SK-N-SH (cell line): ENCODE data around the gene STC2. TPM values are rescaled to one million over a fixed set of nuclear protein-coding genes. Genes with fewer than 3 reads are reported as not detected.

ENCODE experiments used
- CTCF ChIA-PET: fragments of 300-600, 350-600 bp; formaldehyde crosslinking; extraction: SDS; loops from one replicate; lab custom pipeline; 2021; lab: Yijun Ruan, JAX
- POLR2A ChIA-PET: fragments of 350-600 bp; sonication (Branson Sonifier 250); formaldehyde crosslinking; extraction: SDS; loops from one replicate; lab custom pipeline; 2020; ENCODE audit warnings: antibody characterized with exemption, inconsistent platforms; lab: Yijun Ruan, JAX
- DNase-seq: peaks from one replicate; pipeline ENCODE4 v3.0.0; 2012
- H2AFZ ChIP-seq: fragments of 200-600 bp; sonication (generic); 2 replicates; pipeline ENCODE4 v1.8.1; 2016; ENCODE audit warnings: antibody characterized with exemption, mild to moderate bottlenecking, low read depth
- H3F3A ChIP-seq: fragments of 200-600 bp; sonication (generic); replicated peaks from 2 replicates; pipeline ENCODE3; 2016; ENCODE audit warnings: antibody characterized with exemption, mild to moderate bottlenecking; ENCODE audit not compliant: insufficient read depth
- H3K27ac ChIP-seq, 2 experiments: fragments of 200-500 bp in 1 of 2; fragments of 200-600 bp in 1 of 2; sonication (Bioruptor generic) in 1 of 2; sonication (generic), shearing (Covaris generic) in 1 of 2; 2 replicates each; pipeline versions ENCODE4 v1.5.1 to v1.6.1; 2014 to 2016; ENCODE audit warnings: low read depth in 2 of 2, inconsistent platforms in 1 of 2, low read length in 1 of 2, mild to moderate bottlenecking in 1 of 2, mixed read lengths in 1 of 2
- H3K27me3 ChIP-seq: fragments of 200-600 bp; sonication (generic), shearing (Covaris generic); 2 replicates; pipeline ENCODE4 v1.6.1; 2016; ENCODE audit warnings: mixed run types; ENCODE audit not compliant: insufficient read depth
- H3K36me3 ChIP-seq, 2 experiments: fragments of 200-500 bp in 1 of 2; fragments of 200-600 bp in 1 of 2; sonication (Bioruptor generic) in 1 of 2; sonication (generic) in 1 of 2; replicated peaks in 1 of 2; 2 replicates each; pipeline versions ENCODE3 to v1.5.1; 2014 to 2016; ENCODE audit warnings: low read length in 1 of 2, mild to moderate bottlenecking in 1 of 2; ENCODE audit not compliant: insufficient read depth in 2 of 2, control insufficient read depth in 1 of 2
- H3K4me1 ChIP-seq, 2 experiments: fragments of 200-500 bp in 1 of 2; fragments of 200-600 bp in 1 of 2; sonication (Bioruptor generic) in 1 of 2; sonication (generic), shearing (Covaris generic) in 1 of 2; 2 replicates each; pipeline versions ENCODE4 v1.5.1 to v1.6.1; 2014 to 2016; ENCODE audit warnings: low read depth in 1 of 2, low read length in 1 of 2, mixed run types in 1 of 2; ENCODE audit not compliant: insufficient read depth in 2 of 2, control insufficient read depth in 1 of 2
- H3K4me2 ChIP-seq: fragments of 200-600 bp; sonication (generic), shearing (Covaris generic); 2 replicates; pipeline ENCODE4 v1.6.1; 2017; ENCODE audit warnings: mixed run types
- H3K4me3 ChIP-seq, 2 experiments: fragments of 200-500 bp in 1 of 2; fragments of 200-600 bp in 1 of 2; sonication (Bioruptor generic) in 1 of 2; sonication (generic), shearing (Covaris generic) in 1 of 2; 2 replicates each; pipeline versions ENCODE4 v1.5.1 to v1.8.1; 2014 to 2016; ENCODE audit warnings: low read depth in 2 of 2, inconsistent platforms in 1 of 2, low read length in 1 of 2, mild to moderate bottlenecking in 1 of 2, mixed read lengths in 1 of 2, moderate library complexity in 1 of 2
- H3K79me2 ChIP-seq: fragments of 200-600 bp; sonication (generic); 2 replicates; pipeline ENCODE4 v1.8.1; 2017; ENCODE audit warnings: mild to moderate bottlenecking; ENCODE audit not compliant: insufficient read depth
- H3K9ac ChIP-seq: fragments of 200-600 bp; sonication (generic); 2 replicates; pipeline ENCODE4 v1.6.1; 2017; ENCODE audit warnings: mixed run types
- H3K9me2 ChIP-seq: fragments of 200-600 bp; sonication (generic); 2 replicates; pipeline ENCODE4 v1.6.1; 2017; ENCODE audit warnings: mixed run types
- H3K9me3 ChIP-seq: fragments of 200-600 bp; sonication (generic); 2 replicates; pipeline ENCODE4 v1.6.1; 2017; ENCODE audit warnings: mixed run types, mild to moderate bottlenecking, moderate library complexity
- H4K20me1 ChIP-seq: fragments of 200-600 bp; sonication (generic); 2 replicates; pipeline ENCODE4 v1.6.1; 2017; ENCODE audit warnings: mild to moderate bottlenecking, mixed run types; ENCODE audit not compliant: insufficient read depth
- EP300 ChIP-seq, 2 experiments: IDR thresholded peaks; 2 replicates each; pipeline versions ENCODE4 v1.4.0 to v1.6.1; 2012; ENCODE audit warnings: borderline replicate concordance in 1 of 2, low read depth in 1 of 2, low read length in 1 of 2
- GATA2 ChIP-seq: sonication (generic); formaldehyde crosslinking; IDR thresholded peaks from 2 replicates; pipeline ENCODE4 v1.5.0; 2020; ENCODE audit warnings: mild to moderate bottlenecking, missing genetic modification reagents
- JUND ChIP-seq: IDR thresholded peaks from 2 replicates; pipeline ENCODE4 v1.4.0; 2012
- MXI1 ChIP-seq: IDR thresholded peaks from 2 replicates; pipeline ENCODE4 v1.6.1; 2012; ENCODE audit warnings: mild to moderate bottlenecking, low read depth, low read length, improper control_type of control experiment
- POLR2AphosphoS5 ChIP-seq: IDR thresholded peaks from 2 replicates; pipeline ENCODE4 v1.6.1; 2012; ENCODE audit warnings: low read depth, low read length
- RCOR1 ChIP-seq: fragments of 150-350 bp; IDR thresholded peaks from 2 replicates; pipeline ENCODE4 v1.6.1; 2017; ENCODE audit warnings: antibody characterized with exemption, low read length
- SMC3 ChIP-seq: IDR thresholded peaks from 2 replicates; pipeline ENCODE4 v1.6.1; 2012; ENCODE audit warnings: low read depth, low read length, improper control_type of control experiment
- TEAD4 ChIP-seq: IDR thresholded peaks from 2 replicates; pipeline ENCODE4 v1.4.0; 2012; ENCODE audit warnings: mild to moderate bottlenecking, borderline replicate concordance; ENCODE audit not compliant: insufficient read depth
- WGBS: methylation state at CpG from one replicate; pipeline ENCODE4 v1.1.6; 2017; ENCODE audit warnings: low lambda C conversion rate; 5-methylcytosine and 5-hydroxymethylcytosine counted together
- polyA plus RNA-seq, 3 experiments: library from polyadenylated mRNA; depleted of rRNA; stranded (reverse); fragments of >200 nt; gene quantifications; 2 replicates each; pipeline ENCODE4 v1.2.3, GENCODE V29; 2012
- TF ChIP-seq, protein P1 (sequence below): fragments of 150-350 bp; IDR thresholded peaks from 2 replicates; pipeline ENCODE4 v1.6.1; 2017; ENCODE audit warnings: antibody characterized with exemption, low read length, low read depth, borderline replicate concordance
- TF ChIP-seq, protein P2 (sequence below): IDR thresholded peaks from 2 replicates; pipeline ENCODE4 v1.4.0; 2012; ENCODE audit warnings: low read depth
- TF ChIP-seq, protein P3 (sequence below): fragments of 150-350 bp; IDR thresholded peaks from 2 replicates; pipeline ENCODE4 v1.6.1; 2016; ENCODE audit warnings: mild to moderate bottlenecking, low read depth, low read length
- TF ChIP-seq, protein P4 (sequence below): fragments of 200-600 bp; sonication (generic); IDR thresholded peaks from 2 replicates; pipeline ENCODE4 v1.6.1; 2017; ENCODE audit warnings: antibody characterized with exemption, mild to moderate bottlenecking, moderate library complexity

Gene STC2
- polyA plus RNA-seq, 1 of the 3 experiments (the other 2 are of a cell fraction), result 5.9 TPM

DNA sequence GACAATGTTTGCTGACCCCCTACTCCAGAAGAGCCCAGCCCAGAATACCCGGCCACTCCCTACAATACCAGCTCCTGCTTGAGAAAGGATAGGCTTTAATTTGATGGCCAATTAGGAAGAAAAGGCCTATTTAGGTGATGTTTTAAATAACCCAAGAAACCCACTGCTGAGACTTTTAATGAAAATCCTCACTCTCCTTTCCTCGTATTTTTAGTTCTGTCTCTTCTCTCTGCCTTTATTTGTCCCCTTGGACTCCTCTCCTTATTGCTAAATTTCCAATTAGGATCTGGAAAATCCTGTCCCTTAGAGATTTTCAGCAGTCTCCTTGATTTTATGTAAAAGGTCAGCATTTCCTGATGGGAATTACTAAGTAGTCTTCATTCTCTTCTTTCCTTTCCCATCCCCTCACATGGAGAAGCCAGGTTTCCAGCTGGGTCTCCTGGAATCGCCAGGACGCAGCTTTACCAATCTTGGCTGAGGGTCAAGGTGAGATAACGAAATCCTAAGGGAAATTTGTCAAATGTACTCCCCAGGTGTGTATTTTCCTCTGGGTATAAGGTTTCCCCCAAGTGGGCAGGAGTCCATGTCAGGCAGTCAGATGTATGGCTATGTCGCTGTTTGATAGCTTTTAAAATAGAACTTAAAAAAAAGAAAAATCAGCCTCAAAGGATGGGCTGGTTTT is 11.7 kb downstream of the STC2 start (continued):
- no peak for TF ChIP-seq TEAD4
- TF ChIP-seq SMC3, result no peak
- TF ChIP-seq, protein P1, sequence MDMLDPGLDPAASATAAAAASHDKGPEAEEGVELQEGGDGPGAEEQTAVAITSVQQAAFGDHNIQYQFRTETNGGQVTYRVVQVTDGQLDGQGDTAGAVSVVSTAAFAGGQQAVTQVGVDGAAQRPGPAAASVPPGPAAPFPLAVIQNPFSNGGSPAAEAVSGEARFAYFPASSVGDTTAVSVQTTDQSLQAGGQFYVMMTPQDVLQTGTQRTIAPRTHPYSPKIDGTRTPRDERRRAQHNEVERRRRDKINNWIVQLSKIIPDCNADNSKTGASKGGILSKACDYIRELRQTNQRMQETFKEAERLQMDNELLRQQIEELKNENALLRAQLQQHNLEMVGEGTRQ, result no peak
- no peak for TF ChIP-seq EP300 (IDR thresholded peaks at IDR 0.05; ENCODE audit: borderline replicate concordance in 1 of 2, low read depth in 1 of 2, low read length in 1 of 2)
- no peak for TF ChIP-seq JUND

DNA sequence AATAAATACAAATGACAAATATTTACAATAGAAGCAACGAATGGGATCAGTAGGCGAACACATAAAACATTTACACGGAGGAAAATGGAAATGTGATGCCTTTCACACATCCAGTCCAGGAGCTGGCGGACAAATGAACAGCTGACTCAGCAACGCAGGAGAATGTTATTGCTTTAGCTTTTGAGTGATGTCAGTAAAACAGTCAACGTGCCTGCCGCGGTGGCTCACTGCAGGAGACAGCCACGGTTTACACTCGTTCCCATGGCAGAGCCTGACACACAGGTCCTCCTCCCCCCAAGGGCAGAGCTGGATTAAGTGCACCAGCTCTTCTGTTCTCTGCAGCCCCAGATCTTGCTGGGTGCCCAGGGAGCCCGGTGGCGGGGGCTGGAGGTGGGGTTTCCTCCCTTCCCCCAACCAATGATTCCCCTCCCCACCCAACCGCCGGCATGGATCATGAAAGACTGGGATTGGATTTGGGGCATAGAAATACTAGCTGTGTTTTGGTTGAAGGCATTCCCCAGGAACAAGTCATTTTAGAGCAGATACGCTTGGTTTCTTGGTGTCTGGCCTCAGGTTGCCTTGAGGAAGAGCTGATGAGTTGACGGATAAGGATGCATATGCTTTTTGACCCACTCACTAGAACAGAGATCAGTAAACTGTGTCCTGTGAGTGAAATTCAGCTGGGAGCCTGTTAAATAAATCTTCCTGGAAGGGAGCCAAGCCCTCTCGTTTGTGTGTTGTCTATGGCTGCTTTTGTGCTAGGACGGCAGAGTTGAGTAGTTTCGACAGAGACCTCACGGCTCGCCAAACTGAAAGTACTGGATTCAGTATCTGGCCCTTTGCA is 12.5 kb downstream of the STC2 start:
- peak; percentile 53; the same call in 1 of the 2 replicates for TF ChIP-seq GATA2
- TF ChIP-seq, protein P2, sequence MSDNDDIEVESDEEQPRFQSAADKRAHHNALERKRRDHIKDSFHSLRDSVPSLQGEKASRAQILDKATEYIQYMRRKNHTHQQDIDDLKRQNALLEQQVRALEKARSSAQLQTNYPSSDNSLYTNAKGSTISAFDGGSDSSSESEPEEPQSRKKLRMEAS, result no peak
- TF ChIP-seq MXI1, result peak; percentile 71; the same call in 1 of the 2 replicates
- peak; percentile 26; the same call in 1 of the 2 replicates for TF ChIP-seq RCOR1
- TF ChIP-seq, protein P3, sequence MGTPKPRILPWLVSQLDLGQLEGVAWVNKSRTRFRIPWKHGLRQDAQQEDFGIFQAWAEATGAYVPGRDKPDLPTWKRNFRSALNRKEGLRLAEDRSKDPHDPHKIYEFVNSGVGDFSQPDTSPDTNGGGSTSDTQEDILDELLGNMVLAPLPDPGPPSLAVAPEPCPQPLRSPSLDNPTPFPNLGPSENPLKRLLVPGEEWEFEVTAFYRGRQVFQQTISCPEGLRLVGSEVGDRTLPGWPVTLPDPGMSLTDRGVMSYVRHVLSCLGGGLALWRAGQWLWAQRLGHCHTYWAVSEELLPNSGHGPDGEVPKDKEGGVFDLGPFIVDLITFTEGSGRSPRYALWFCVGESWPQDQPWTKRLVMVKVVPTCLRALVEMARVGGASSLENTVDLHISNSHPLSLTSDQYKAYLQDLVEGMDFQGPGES, result no peak
- TF ChIP-seq, protein P4, sequence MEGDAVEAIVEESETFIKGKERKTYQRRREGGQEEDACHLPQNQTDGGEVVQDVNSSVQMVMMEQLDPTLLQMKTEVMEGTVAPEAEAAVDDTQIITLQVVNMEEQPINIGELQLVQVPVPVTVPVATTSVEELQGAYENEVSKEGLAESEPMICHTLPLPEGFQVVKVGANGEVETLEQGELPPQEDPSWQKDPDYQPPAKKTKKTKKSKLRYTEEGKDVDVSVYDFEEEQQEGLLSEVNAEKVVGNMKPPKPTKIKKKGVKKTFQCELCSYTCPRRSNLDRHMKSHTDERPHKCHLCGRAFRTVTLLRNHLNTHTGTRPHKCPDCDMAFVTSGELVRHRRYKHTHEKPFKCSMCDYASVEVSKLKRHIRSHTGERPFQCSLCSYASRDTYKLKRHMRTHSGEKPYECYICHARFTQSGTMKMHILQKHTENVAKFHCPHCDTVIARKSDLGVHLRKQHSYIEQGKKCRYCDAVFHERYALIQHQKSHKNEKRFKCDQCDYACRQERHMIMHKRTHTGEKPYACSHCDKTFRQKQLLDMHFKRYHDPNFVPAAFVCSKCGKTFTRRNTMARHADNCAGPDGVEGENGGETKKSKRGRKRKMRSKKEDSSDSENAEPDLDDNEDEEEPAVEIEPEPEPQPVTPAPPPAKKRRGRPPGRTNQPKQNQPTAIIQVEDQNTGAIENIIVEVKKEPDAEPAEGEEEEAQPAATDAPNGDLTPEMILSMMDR, result no peak
- peak in 1 of 2 experiments; percentile 3; a peak in 1 of 4 replicates for TF ChIP-seq EP300 (IDR thresholded peaks at IDR 0.05; ENCODE audit: borderline replicate concordance in 1 of 2, low read depth in 1 of 2, low read length in 1 of 2)
- no peak for TF ChIP-seq POLR2AphosphoS5
- CTCF ChIA-PET, result interaction anchor here (0.6 to 10.2 kb wide), 10 partner anchors 10 to 177 kb away, joined by 3 to 105 read pairs (median 4); partner anchors contain the start of gene STC2

More for the DNA sequence above, 12.5 kb downstream of the STC2 start:
- H4K20me1 ChIP-seq, result no peaks in the 10 kb centered on the region
- no peaks in the 10 kb centered on the region for H3K27me3 ChIP-seq
- H3K79me2 ChIP-seq, result no peaks in the 10 kb centered on the region
- H3K4me1 ChIP-seq, result peaks cover 13 to 29% of the 10 kb centered on the region in 2 experiments; a peak in 3 of 4 replicates
- H3K9me3 ChIP-seq, result no peaks in the 10 kb centered on the region
- peak overlapping the region; percentile 24; the same call in 1 of the 2 replicates for H3K4me2 ChIP-seq
- H3K9ac ChIP-seq, result no peak overlapping the region
- H3F3A ChIP-seq, result peaks cover 18% of the 10 kb centered on the region
- POLR2A ChIA-PET, result interaction anchor here (1.0 to 4.1 kb wide), 6 partner anchors 8 to 21 kb away, joined by 3 to 40 read pairs (median 5); partner anchors contain the start of gene STC2
- H3K36me3 ChIP-seq, result no peaks in the 10 kb centered on the region
- peak overlapping the region; percentile 10 to 80; a peak in 2 of 4 replicates for H3K27ac ChIP-seq
- WGBS, result 37% methylated on average over 21 of the region's 21 CpGs
- H2AFZ ChIP-seq, result no peak overlapping the region
- no peaks in the 10 kb centered on the region for H3K9me2 ChIP-seq
- H3K4me3 ChIP-seq, result no peak overlapping the region; a peak in 1 of 4 replicates
- peak; percentile 83 for DNase-seq
